AG04450 (cell line): ENCODE data around the gene MAP4K1. TPM values are rescaled to one million over a fixed set of nuclear protein-coding genes. Genes with fewer than 3 reads are reported as not detected.

ENCODE experiments used
- CTCF ChIA-PET: fragments of 300-600, 350-600 bp; formaldehyde crosslinking; extraction: SDS; loops from one replicate; lab custom pipeline; 2022; ENCODE audit warnings: antibody characterized with exemption, inconsistent platforms; lab: Charles Lee
- POLR2A ChIA-PET: fragments of 350-600 bp; formaldehyde crosslinking; extraction: SDS; loops from one replicate; lab custom pipeline; 2021; ENCODE audit warnings: antibody characterized with exemption, inconsistent platforms; lab: Yijun Ruan, JAX
- DNase-seq: peaks from one replicate; pipeline ENCODE4 v3.0.0-alpha.2; 2011; ENCODE audit warnings: low read depth, low spot score
- H3K27ac ChIP-seq: one replicate; pipeline ENCODE4 v1.5.1; 2012; ENCODE audit warnings: low read depth, low read length, control low read depth
- H3K27me3 ChIP-seq: one replicate; pipeline ENCODE4 v1.6.0; 2012; ENCODE audit warnings: low read length; ENCODE audit not compliant: control insufficient read depth, insufficient read depth
- H3K4me3 ChIP-seq: 2 replicates; pipeline ENCODE4 v1.5.1; 2011; ENCODE audit warnings: mild to moderate bottlenecking, low read depth, low read length, control low read depth
- H3K9me3 ChIP-seq: 2 replicates; pipeline ENCODE4 v1.5.1; 2012; ENCODE audit warnings: low read length; ENCODE audit not compliant: control insufficient read depth, insufficient read depth
- CTCF ChIP-seq: IDR thresholded peaks from 2 replicates; pipeline ENCODE4 v1.5.1; 2011; ENCODE audit warnings: low read depth, low read length, control low read depth, inconsistent platforms
- polyA plus RNA-seq: library from polyadenylated mRNA; depleted of rRNA; stranded (reverse); fragments of >200 nt; gene quantifications from 2 replicates; pipeline ENCODE4 v1.2.3, GENCODE V29; 2011

MAP4K1 gene
- polyA plus RNA-seq, 1 experiment, result 0.09 TPM

- TF ChIP-seq CTCF, result no peak
- POLR2A ChIA-PET, result no interaction called here
- Histone ChIP-seq H3K27ac (no peak overlapping the region), H3K27me3 (peaks cover 2% of the 10 kb centered on the region), H3K4me3 (no peak overlapping the region), H3K9me3 (no peaks in the 10 kb centered on the region; the same call in 1 of the 2 replicates)
- no peak for DNase-seq
- CTCF ChIA-PET, result interaction anchor here (0.7 kb wide), 1 partner anchor 19 kb away, joined by 6 read pairs; the partner anchor contains the start of gene EIF3K
Observed at GRCh38 chr19:38599722-38600121, 18.0 kb downstream of the MAP4K1 start.

GRCh38 chr19:38597075-38597474 is 20.7 kb downstream of the MAP4K1 start:
- Histone ChIP-seq H3K9me3 (no peaks in the 10 kb centered on the region; the same call in 1 of the 2 replicates), H3K27me3 (peaks cover 2% of the 10 kb centered on the region), H3K27ac (no peak overlapping the region), H3K4me3 (no peak overlapping the region)
- ChIA-PET CTCF (no interaction called here), POLR2A (no interaction called here)
- TF ChIP-seq CTCF, result no peak
- no peak for DNase-seq

GRCh38 chr19:38596057-38596981 is 21.4 kb downstream of the MAP4K1 start:
- DNase-seq, result no peak
- H3K4me3 ChIP-seq, result no peak overlapping the region
- no peak for TF ChIP-seq CTCF
- ChIA-PET CTCF (no interaction called here), POLR2A (no interaction called here)
- no peaks in the 10 kb centered on the region; the same call in 1 of the 2 replicates for H3K9me3 ChIP-seq
- H3K27me3 ChIP-seq, result peaks cover 2% of the 10 kb centered on the region
- H3K27ac ChIP-seq, result no peak overlapping the region

- no peak overlapping the region for H3K4me3 ChIP-seq
- no peak for TF ChIP-seq CTCF
- H3K9me3 ChIP-seq, result no peaks in the 10 kb centered on the region; the same call in 1 of the 2 replicates
- ChIA-PET CTCF (no interaction called here), POLR2A (no interaction called here)
- H3K27me3 ChIP-seq, result peaks cover 6% of the 10 kb centered on the region
- H3K27ac ChIP-seq, result no peak overlapping the region
- DNase-seq, result no peak
Observed at GRCh38 chr19:38592940-38593339, 24.8 kb downstream of the MAP4K1 start.

GRCh38 chr19:38588041-38588440 is 29.7 kb downstream of the MAP4K1 start:
- POLR2A ChIA-PET, result no interaction called here
- CTCF ChIA-PET, result no interaction called here

More at GRCh38 chr19:38588041-38588440, 29.7 kb downstream of the MAP4K1 start:
- no peak overlapping the region for H3K27ac ChIP-seq
- peaks cover 3% of the 10 kb centered on the region for H3K27me3 ChIP-seq
- no peak overlapping the region for H3K4me3 ChIP-seq
- no peak for DNase-seq
- H3K9me3 ChIP-seq, result no peaks in the 10 kb centered on the region
- no peak for TF ChIP-seq CTCF
